ENCODE results near the gene SGMS1.

- no peak for TF ChIP-seq CTCF (IDR thresholded peaks at IDR 0.05)
- TF ChIP-seq POLR2AphosphoS5 (IDR thresholded peaks at IDR 0.05): no peak
These were observed 159.7 kb downstream of the SGMS1 start for GRCh38 chr10:50464004-50464409.

Measured in transverse colon (tissue), 4 donors.